SJSA1 (cell line): Measurements from ENCODE around the gene ZFYVE28. TPM values are rescaled to one million over a fixed set of nuclear protein-coding genes. Genes with fewer than 3 reads are reported as not detected.

Source experiments
- DNase-seq, 2 experiments: peaks; one replicate each; pipeline ENCODE4 v3.0.0-alpha.2; 2015 to 2020; ENCODE audit warnings: low spot score in 2 of 2, low read depth in 1 of 2
- H3K27ac ChIP-seq: fragments of 250-450 bp; sonication (Bioruptor Pico); 2 replicates; pipeline ENCODE4 v1.5.1; 2020; ENCODE audit warnings: mild to moderate bottlenecking, moderate library complexity
- H3K27me3 ChIP-seq: fragments of 250-450 bp; sonication (Bioruptor Pico); replicated peaks from 2 replicates; pipeline ENCODE4 v1.5.1; 2020; ENCODE audit warnings: mild to moderate bottlenecking, moderate library complexity
- H3K36me3 ChIP-seq: fragments of 250-450 bp; sonication (Bioruptor Pico); 2 replicates; pipeline ENCODE4 v1.5.1; 2020; ENCODE audit warnings: mild to moderate bottlenecking
- H3K4me1 ChIP-seq: fragments of 250-450 bp; sonication (Bioruptor Pico); replicated peaks from 2 replicates; pipeline ENCODE4 v1.6.1; 2021; ENCODE audit warnings: mild to moderate bottlenecking
- H3K4me3 ChIP-seq: fragments of 250-450 bp; sonication (Bioruptor Pico); 2 replicates; pipeline ENCODE4 v1.5.1; 2020; ENCODE audit warnings: mild to moderate bottlenecking
- H3K9me3 ChIP-seq: fragments of 250-450 bp; sonication (Bioruptor Pico); replicated peaks from 2 replicates; pipeline ENCODE4 v1.5.1; 2020; ENCODE audit warnings: mild to moderate bottlenecking
- total RNA-seq: library from RNA; depleted of rRNA; stranded (reverse); fragments of >200 nt; shearing (Covaris generic); gene quantifications from 2 replicates; pipeline ENCODE4 v1.2.3, GENCODE V29; 2014

ZFYVE28 gene
- total RNA-seq, 1 experiment from 2014 or later = 0.11 TPM

- Histone ChIP-seq H3K27me3 (no peaks in the 10 kb centered on the region), H3K36me3 (no peaks in the 10 kb centered on the region), H3K27ac (no peak overlapping the region), H3K9me3 (no peaks in the 10 kb centered on the region), H3K4me1 (no peaks in the 10 kb centered on the region), H3K4me3 (no peak overlapping the region)
- no peak for DNase-seq
Measured at GRCh38 chr4:2375427-2375826, 43.0 kb downstream of the ZFYVE28 start.

- Histone ChIP-seq H3K4me3 (no peak overlapping the region), H3K36me3 (no peaks in the 10 kb centered on the region), H3K9me3 (no peaks in the 10 kb centered on the region), H3K4me1 (no peaks in the 10 kb centered on the region), H3K27me3 (no peaks in the 10 kb centered on the region), H3K27ac (no peak overlapping the region)
- DNase-seq = no peak
Measured at GRCh38 chr4:2373532-2373931, 44.9 kb downstream of the ZFYVE28 start.

GRCh38 chr4:2372488-2373030 is 45.9 kb downstream of the ZFYVE28 start:
- H3K27me3 ChIP-seq = no peaks in the 10 kb centered on the region
- no peak overlapping the region for H3K27ac ChIP-seq
- no peak overlapping the region for H3K4me3 ChIP-seq
- no peaks in the 10 kb centered on the region for H3K9me3 ChIP-seq
- H3K4me1 ChIP-seq = no peaks in the 10 kb centered on the region
- H3K36me3 ChIP-seq = no peaks in the 10 kb centered on the region
- DNase-seq = no peak

GRCh38 chr4:2371765-2372487 is 46.5 kb downstream of the ZFYVE28 start:
- Histone ChIP-seq H3K9me3 (no peaks in the 10 kb centered on the region), H3K27ac (no peak overlapping the region), H3K36me3 (no peaks in the 10 kb centered on the region), H3K27me3 (no peaks in the 10 kb centered on the region), H3K4me3 (no peak overlapping the region), H3K4me1 (no peaks in the 10 kb centered on the region)
- no peak for DNase-seq

- Histone ChIP-seq H3K4me3 (no peak overlapping the region), H3K27ac (no peak overlapping the region), H3K27me3 (no peaks in the 10 kb centered on the region), H3K36me3 (no peaks in the 10 kb centered on the region), H3K4me1 (no peaks in the 10 kb centered on the region), H3K9me3 (no peaks in the 10 kb centered on the region)
- DNase-seq = no peak
Measured at GRCh38 chr4:2370597-2371320, 47.7 kb downstream of the ZFYVE28 start.

GRCh38 chr4:2368746-2369437 is 49.6 kb downstream of the ZFYVE28 start:
- Histone ChIP-seq H3K27ac (no peak overlapping the region), H3K9me3 (no peaks in the 10 kb centered on the region), H3K4me3 (no peak overlapping the region), H3K4me1 (no peaks in the 10 kb centered on the region), H3K36me3 (no peaks in the 10 kb centered on the region), H3K27me3 (no peaks in the 10 kb centered on the region)
- no peak for DNase-seq

- H3K4me3 ChIP-seq = no peak overlapping the region
- H3K36me3 ChIP-seq = no peaks in the 10 kb centered on the region
- no peaks in the 10 kb centered on the region for H3K27me3 ChIP-seq
- H3K27ac ChIP-seq = no peak overlapping the region
- no peak for DNase-seq
- no peaks in the 10 kb centered on the region for H3K4me1 ChIP-seq
- no peaks in the 10 kb centered on the region for H3K9me3 ChIP-seq
Measured at GRCh38 chr4:2367626-2368025, 50.8 kb downstream of the ZFYVE28 start.

- Histone ChIP-seq H3K4me3 (no peak overlapping the region), H3K9me3 (no peaks in the 10 kb centered on the region), H3K27me3 (no peaks in the 10 kb centered on the region), H3K27ac (no peak overlapping the region), H3K4me1 (no peaks in the 10 kb centered on the region), H3K36me3 (no peaks in the 10 kb centered on the region)
- no peak for DNase-seq
Measured at GRCh38 chr4:2366252-2367192, 51.9 kb downstream of the ZFYVE28 start.

GRCh38 chr4:2365913-2366210 is 52.6 kb downstream of the ZFYVE28 start:
- H3K4me3 ChIP-seq = no peak overlapping the region
- H3K9me3 ChIP-seq = no peaks in the 10 kb centered on the region
- no peaks in the 10 kb centered on the region for H3K36me3 ChIP-seq
- H3K4me1 ChIP-seq = no peaks in the 10 kb centered on the region
- no peaks in the 10 kb centered on the region for H3K27me3 ChIP-seq
- H3K27ac ChIP-seq = no peak overlapping the region
- no peak for DNase-seq

GRCh38 chr4:2365054-2365912 is 53.2 kb downstream of the ZFYVE28 start:
- no peak overlapping the region for H3K4me3 ChIP-seq
- no peaks in the 10 kb centered on the region for H3K9me3 ChIP-seq
- no peak overlapping the region for H3K27ac ChIP-seq
- H3K4me1 ChIP-seq = no peaks in the 10 kb centered on the region
- no peaks in the 10 kb centered on the region for H3K27me3 ChIP-seq
- DNase-seq = no peak
- no peaks in the 10 kb centered on the region for H3K36me3 ChIP-seq

GRCh38 chr4:2364654-2365053 is 53.8 kb downstream of the ZFYVE28 start:
- no peaks in the 10 kb centered on the region for H3K27me3 ChIP-seq

GRCh38 chr4:2363951-2364653 is 54.3 kb downstream of the ZFYVE28 start:
- Histone ChIP-seq H3K9me3 (no peaks in the 10 kb centered on the region), H3K4me3 (no peak overlapping the region), H3K27me3 (no peaks in the 10 kb centered on the region), H3K36me3 (no peaks in the 10 kb centered on the region), H3K4me1 (no peaks in the 10 kb centered on the region), H3K27ac (no peak overlapping the region)
- no peak for DNase-seq

More at GRCh38 chr4:2364654-2365053, 53.8 kb downstream of the ZFYVE28 start:
- H3K36me3 ChIP-seq = no peaks in the 10 kb centered on the region
- H3K4me3 ChIP-seq = no peak overlapping the region
- DNase-seq = no peak
- H3K27ac ChIP-seq = no peak overlapping the region
- no peaks in the 10 kb centered on the region for H3K9me3 ChIP-seq
- H3K4me1 ChIP-seq = no peaks in the 10 kb centered on the region
